Activated T-cell treated with anti-CD3 and anti-CD28 coated beads, Interleukin-2, amount 50 U/mL, for 72 hours (primary cell): ENCODE data around the gene KIFC1. TPM values are rescaled to one million over a fixed set of nuclear protein-coding genes. Genes with fewer than 3 reads are reported as not detected.
A peak's percentile ranks its signal among the peaks of the same experiment; 100 is the strongest.

Experiments
- ATAC-seq, 2 donors: fragments of 150-1000 bp; cut with Tn5 transposase; replicated peaks in 1 of 2; 2 replicates each; pipeline ENCODE4 v1.10.0; 2021; ENCODE audit warnings: moderate library complexity in 2 of 2, mild to moderate bottlenecking in 1 of 2
- DNase-seq, 2 donors: peaks; one replicate each; pipeline ENCODE4 v3.0.0; 2021 to 2022; ENCODE audit warnings: mixed read lengths in 1 of 2
- H3K27ac Mint-ChIP-seq: one replicate; pipeline ENCODE4 v1.8.0; 2022; ENCODE audit warnings: mild to moderate bottlenecking, moderate library complexity, mixed read lengths
- H3K27me3 Mint-ChIP-seq: one replicate; pipeline ENCODE4 v1.8.0; 2022; ENCODE audit warnings: low read depth, mixed read lengths
- H3K36me3 Mint-ChIP-seq, 2 donors: one replicate each; pipeline ENCODE4 v1.8.0; 2022; ENCODE audit warnings: mixed read lengths in 2 of 2, mild to moderate bottlenecking in 1 of 2; ENCODE audit not compliant: insufficient read depth in 2 of 2
- H3K4me1 Mint-ChIP-seq: one replicate; pipeline ENCODE4 v1.8.0; 2022; ENCODE audit warnings: low read depth, mixed read lengths
- H3K4me3 Mint-ChIP-seq, 2 donors: one replicate each; pipeline ENCODE4 v1.8.0; 2022; ENCODE audit warnings: mild to moderate bottlenecking in 2 of 2, mixed read lengths in 2 of 2, moderate library complexity in 2 of 2
- H3K9me3 Mint-ChIP-seq, 2 donors: one replicate each; pipeline ENCODE4 v1.8.0; 2022; ENCODE audit warnings: mixed read lengths in 2 of 2
- total RNA-seq, 2 donors: library from RNA; stranded (reverse); gene quantifications; one replicate each; pipeline ENCODE4 v1.2.3, GENCODE V29; 2022

Gene KIFC1
- total RNA-seq, 2 donors from 2014 or later = 91.7 to 96.3 TPM

GRCh38 chr6:33439956-33440648 is 48.5 kb downstream of the KIFC1 start:
- DNase-seq (no peak), ATAC-seq (no peak)
- Mint-ChIP-seq H3K27ac (peak overlapping the region; percentile 59), H3K4me1 (no peaks in the 10 kb centered on the region), H3K36me3 (peaks cover 11 to 13% of the 10 kb centered on the region in 2 donors), H3K4me3 (no peak overlapping the region), H3K9me3 (no peaks in the 10 kb centered on the region), H3K27me3 (no peaks in the 10 kb centered on the region)

GRCh38 chr6:33440649-33441309 is 49.2 kb downstream of the KIFC1 start:
- Mint-ChIP-seq H3K9me3 (no peaks in the 10 kb centered on the region), H3K4me3 (no peak overlapping the region), H3K36me3 (peaks cover 10 to 11% of the 10 kb centered on the region in 2 donors), H3K4me1 (no peaks in the 10 kb centered on the region), H3K27me3 (no peaks in the 10 kb centered on the region), H3K27ac (no peak overlapping the region)
- no peak for DNase-seq
- ATAC-seq = no peak

GRCh38 chr6:33441457-33441856 is 49.8 kb downstream of the KIFC1 start:
- DNase-seq (no peak), ATAC-seq (no peak)
- no peaks in the 10 kb centered on the region for H3K9me3 Mint-ChIP-seq
- no peaks in the 10 kb centered on the region for H3K4me1 Mint-ChIP-seq
- no peak overlapping the region for H3K4me3 Mint-ChIP-seq
- H3K36me3 Mint-ChIP-seq = peaks cover 10 to 11% of the 10 kb centered on the region in 2 donors
- H3K27ac Mint-ChIP-seq = no peak overlapping the region
- no peaks in the 10 kb centered on the region for H3K27me3 Mint-ChIP-seq

- no peak overlapping the region for H3K4me3 Mint-ChIP-seq
Observed at GRCh38 chr6:33442283-33442682, 50.7 kb downstream of the KIFC1 start.

GRCh38 chr6:33443025-33443424 is 51.4 kb downstream of the KIFC1 start:
- Mint-ChIP-seq H3K4me1 (no peaks in the 10 kb centered on the region), H3K9me3 (no peaks in the 10 kb centered on the region), H3K4me3 (no peak overlapping the region), H3K27ac (peak overlapping the region; percentile 17), H3K36me3 (peaks cover 7 to 10% of the 10 kb centered on the region in 2 donors), H3K27me3 (no peaks in the 10 kb centered on the region)
- DNase-seq (no peak), ATAC-seq (no peak)

More at GRCh38 chr6:33442283-33442682, 50.7 kb downstream of the KIFC1 start:
- H3K27me3 Mint-ChIP-seq = no peaks in the 10 kb centered on the region
- no peaks in the 10 kb centered on the region for H3K4me1 Mint-ChIP-seq
- ATAC-seq (no peak), DNase-seq (no peak)
- peaks cover 9 to 10% of the 10 kb centered on the region in 2 donors for H3K36me3 Mint-ChIP-seq
- H3K9me3 Mint-ChIP-seq = no peaks in the 10 kb centered on the region
- H3K27ac Mint-ChIP-seq = no peak overlapping the region

- Mint-ChIP-seq H3K4me3 (no peak overlapping the region), H3K36me3 (peaks cover 7 to 11% of the 10 kb centered on the region in 2 donors), H3K27me3 (no peaks in the 10 kb centered on the region), H3K4me1 (peaks cover 6% of the 10 kb centered on the region), H3K9me3 (no peaks in the 10 kb centered on the region), H3K27ac (no peak overlapping the region)
- DNase-seq (no peak), ATAC-seq (no peak)
Observed at GRCh38 chr6:33443619-33444504, 52.2 kb downstream of the KIFC1 start.

GRCh38 chr6:33445119-33445603 is 53.5 kb downstream of the KIFC1 start:
- H3K4me3 Mint-ChIP-seq = no peak overlapping the region
- no peak overlapping the region for H3K27ac Mint-ChIP-seq
- H3K9me3 Mint-ChIP-seq = no peaks in the 10 kb centered on the region
- H3K36me3 Mint-ChIP-seq = peaks cover 5 to 7% of the 10 kb centered on the region in 2 donors
- DNase-seq (no peak), ATAC-seq (no peak)
- peaks cover 7% of the 10 kb centered on the region for H3K4me1 Mint-ChIP-seq
- no peaks in the 10 kb centered on the region for H3K27me3 Mint-ChIP-seq

GRCh38 chr6:33446356-33446755 is 54.7 kb downstream of the KIFC1 start:
- Mint-ChIP-seq H3K36me3 (peaks cover 0 to 5% of the 10 kb centered on the region in 2 donors), H3K4me1 (peaks cover 7% of the 10 kb centered on the region), H3K27ac (no peak overlapping the region), H3K9me3 (no peaks in the 10 kb centered on the region), H3K27me3 (no peaks in the 10 kb centered on the region), H3K4me3 (no peak overlapping the region)
- DNase-seq = no peak
- ATAC-seq = no peak

- no peak overlapping the region for H3K4me3 Mint-ChIP-seq
- no peaks in the 10 kb centered on the region for H3K9me3 Mint-ChIP-seq
- no peak overlapping the region for H3K27ac Mint-ChIP-seq
- ATAC-seq (no peak), DNase-seq (no peak)
- H3K27me3 Mint-ChIP-seq = no peaks in the 10 kb centered on the region
- H3K36me3 Mint-ChIP-seq = peaks cover 1 to 2% of the 10 kb centered on the region in 2 donors
- peaks cover 30% of the 10 kb centered on the region for H3K4me1 Mint-ChIP-seq
Observed at GRCh38 chr6:33450434-33450833, 58.8 kb downstream of the KIFC1 start.

- ATAC-seq = no peak
- H3K4me1 Mint-ChIP-seq = peaks cover 31% of the 10 kb centered on the region
- peaks cover 2% of the 10 kb centered on the region in 2 donors for H3K36me3 Mint-ChIP-seq
- no peak overlapping the region for H3K27ac Mint-ChIP-seq
- H3K4me3 Mint-ChIP-seq = no peak overlapping the region
- DNase-seq = no peak
- no peaks in the 10 kb centered on the region for H3K9me3 Mint-ChIP-seq
- no peaks in the 10 kb centered on the region for H3K27me3 Mint-ChIP-seq
Observed at GRCh38 chr6:33451606-33452005, 60.0 kb downstream of the KIFC1 start.

- H3K9me3 Mint-ChIP-seq = no peaks in the 10 kb centered on the region
- H3K27me3 Mint-ChIP-seq = no peaks in the 10 kb centered on the region
- H3K36me3 Mint-ChIP-seq = peaks cover 2 to 5% of the 10 kb centered on the region in 2 donors
- H3K27ac Mint-ChIP-seq = no peak overlapping the region
- ATAC-seq = no peak
- no peak for DNase-seq
- H3K4me3 Mint-ChIP-seq = no peak overlapping the region
- H3K4me1 Mint-ChIP-seq = peaks cover 31% of the 10 kb centered on the region
Observed at GRCh38 chr6:33452496-33452895, 60.9 kb downstream of the KIFC1 start.

GRCh38 chr6:33453393-33454008 is 61.9 kb downstream of the KIFC1 start:
- Mint-ChIP-seq H3K4me3 (peak overlapping the region; percentile 93 to 100), H3K4me1 (peaks cover 29% of the 10 kb centered on the region), H3K27ac (peak overlapping the region; percentile 99), H3K9me3 (no peaks in the 10 kb centered on the region), H3K27me3 (no peaks in the 10 kb centered on the region), H3K36me3 (peaks cover 2 to 6% of the 10 kb centered on the region in 2 donors)
- ATAC-seq (no peak), DNase-seq (no peak)
